T-helper 2 cell treated with Interferon-gamma antibody and Interleukin-4, amounts not matched to agents 5 μg/mL and 100 μg/mL, for 36 hours (primary cell): ENCODE results near the gene DOCK3.
A peak's percentile ranks its signal among the peaks of the same experiment; 100 is the strongest.

Experiments
- DNase-seq: peaks from one replicate; pipeline ENCODE4 v3.0.0; 2021; ENCODE audit warnings: low spot score
- H3K27ac Mint-ChIP-seq: one replicate; pipeline ENCODE4 v1.8.0; 2021; ENCODE audit warnings: mild to moderate bottlenecking, mixed read lengths
- H3K27me3 Mint-ChIP-seq: one replicate; pipeline ENCODE4 v1.8.0; 2021; ENCODE audit warnings: low read depth, mixed read lengths
- H3K36me3 Mint-ChIP-seq: one replicate; pipeline ENCODE4 v1.8.0; 2021; ENCODE audit warnings: low read depth, mixed read lengths
- H3K4me1 Mint-ChIP-seq: one replicate; pipeline ENCODE4 v1.8.0; 2021; ENCODE audit warnings: low read depth, mixed read lengths
- H3K4me3 Mint-ChIP-seq: one replicate; pipeline ENCODE4 v1.8.0; 2022; ENCODE audit warnings: mild to moderate bottlenecking, moderate library complexity, mixed read lengths
- H3K9me3 Mint-ChIP-seq: one replicate; pipeline ENCODE4 v1.8.0; 2021; ENCODE audit warnings: mixed read lengths

The DOCK3 gene, protein sequence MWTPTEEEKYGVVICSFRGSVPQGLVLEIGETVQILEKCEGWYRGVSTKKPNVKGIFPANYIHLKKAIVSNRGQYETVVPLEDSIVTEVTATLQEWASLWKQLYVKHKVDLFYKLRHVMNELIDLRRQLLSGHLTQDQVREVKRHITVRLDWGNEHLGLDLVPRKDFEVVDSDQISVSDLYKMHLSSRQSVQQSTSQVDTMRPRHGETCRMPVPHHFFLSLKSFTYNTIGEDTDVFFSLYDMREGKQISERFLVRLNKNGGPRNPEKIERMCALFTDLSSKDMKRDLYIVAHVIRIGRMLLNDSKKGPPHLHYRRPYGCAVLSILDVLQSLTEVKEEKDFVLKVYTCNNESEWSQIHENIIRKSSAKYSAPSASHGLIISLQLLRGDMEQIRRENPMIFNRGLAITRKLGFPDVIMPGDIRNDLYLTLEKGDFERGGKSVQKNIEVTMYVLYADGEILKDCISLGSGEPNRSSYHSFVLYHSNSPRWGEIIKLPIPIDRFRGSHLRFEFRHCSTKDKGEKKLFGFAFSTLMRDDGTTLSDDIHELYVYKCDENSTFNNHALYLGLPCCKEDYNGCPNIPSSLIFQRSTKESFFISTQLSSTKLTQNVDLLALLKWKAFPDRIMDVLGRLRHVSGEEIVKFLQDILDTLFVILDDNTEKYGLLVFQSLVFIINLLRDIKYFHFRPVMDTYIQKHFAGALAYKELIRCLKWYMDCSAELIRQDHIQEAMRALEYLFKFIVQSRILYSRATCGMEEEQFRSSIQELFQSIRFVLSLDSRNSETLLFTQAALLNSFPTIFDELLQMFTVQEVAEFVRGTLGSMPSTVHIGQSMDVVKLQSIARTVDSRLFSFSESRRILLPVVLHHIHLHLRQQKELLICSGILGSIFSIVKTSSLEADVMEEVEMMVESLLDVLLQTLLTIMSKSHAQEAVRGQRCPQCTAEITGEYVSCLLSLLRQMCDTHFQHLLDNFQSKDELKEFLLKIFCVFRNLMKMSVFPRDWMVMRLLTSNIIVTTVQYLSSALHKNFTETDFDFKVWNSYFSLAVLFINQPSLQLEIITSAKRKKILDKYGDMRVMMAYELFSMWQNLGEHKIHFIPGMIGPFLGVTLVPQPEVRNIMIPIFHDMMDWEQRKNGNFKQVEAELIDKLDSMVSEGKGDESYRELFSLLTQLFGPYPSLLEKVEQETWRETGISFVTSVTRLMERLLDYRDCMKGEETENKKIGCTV (N-terminal part only)

DNA sequence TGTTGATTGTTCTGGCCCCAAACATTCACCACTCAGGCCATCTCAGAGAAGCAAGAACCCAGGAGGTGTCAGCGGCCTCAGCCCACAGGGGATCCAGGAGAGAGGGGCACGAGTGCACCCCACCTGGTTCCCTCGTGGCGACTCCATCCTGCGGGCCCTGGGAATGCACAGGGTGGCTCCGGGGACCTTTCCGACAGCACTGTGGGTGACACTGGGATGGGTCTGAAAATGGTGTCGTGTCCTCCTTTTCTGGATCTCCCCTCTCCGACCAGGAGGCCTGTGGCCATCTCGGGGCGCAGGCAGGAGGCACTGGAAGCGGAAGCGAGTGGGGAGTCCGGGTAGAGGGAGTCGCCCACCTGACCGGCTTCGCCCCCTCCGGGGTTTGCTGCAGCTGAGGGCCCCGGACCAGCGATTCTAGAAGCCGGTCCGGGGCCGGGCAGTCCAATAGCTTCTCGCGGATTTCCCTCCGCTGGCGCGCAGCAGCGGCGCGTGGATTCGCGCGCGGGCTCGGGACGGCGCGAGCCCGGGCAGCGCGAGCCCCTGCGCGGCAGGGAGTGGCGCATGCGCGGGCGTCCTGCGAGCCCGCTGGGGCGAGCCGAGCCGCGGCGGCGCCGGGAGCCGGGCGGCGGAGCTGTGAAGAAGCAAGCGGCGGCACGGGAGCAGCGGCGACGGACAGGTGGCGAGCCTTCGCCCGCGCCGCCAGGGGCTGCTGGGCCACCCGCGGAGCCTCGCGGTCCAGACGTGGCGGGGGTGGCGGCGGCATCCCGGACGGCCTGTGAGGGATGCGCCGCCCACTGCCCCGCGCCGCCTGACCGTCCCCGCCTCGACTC is at the start of gene DOCK3:
TSS of gene DOCK3 (plus strand) at position 579 of the 830 bp plus-strand sequence. CDS start 337 bp downstream, outside the sequence.
- H3K4me1 Mint-ChIP-seq: peaks cover 12% of the 10 kb centered on the region
- no peaks in the 10 kb centered on the region for H3K9me3 Mint-ChIP-seq
- H3K36me3 Mint-ChIP-seq: no peaks in the 10 kb centered on the region
- no peak within 1 kb of the TSS for H3K27ac Mint-ChIP-seq
- peak within 1 kb of the TSS; percentile 77 for H3K4me3 Mint-ChIP-seq
- peaks cover 59% of the 10 kb centered on the region for H3K27me3 Mint-ChIP-seq
- DNase-seq: peak; percentile 63

DNA sequence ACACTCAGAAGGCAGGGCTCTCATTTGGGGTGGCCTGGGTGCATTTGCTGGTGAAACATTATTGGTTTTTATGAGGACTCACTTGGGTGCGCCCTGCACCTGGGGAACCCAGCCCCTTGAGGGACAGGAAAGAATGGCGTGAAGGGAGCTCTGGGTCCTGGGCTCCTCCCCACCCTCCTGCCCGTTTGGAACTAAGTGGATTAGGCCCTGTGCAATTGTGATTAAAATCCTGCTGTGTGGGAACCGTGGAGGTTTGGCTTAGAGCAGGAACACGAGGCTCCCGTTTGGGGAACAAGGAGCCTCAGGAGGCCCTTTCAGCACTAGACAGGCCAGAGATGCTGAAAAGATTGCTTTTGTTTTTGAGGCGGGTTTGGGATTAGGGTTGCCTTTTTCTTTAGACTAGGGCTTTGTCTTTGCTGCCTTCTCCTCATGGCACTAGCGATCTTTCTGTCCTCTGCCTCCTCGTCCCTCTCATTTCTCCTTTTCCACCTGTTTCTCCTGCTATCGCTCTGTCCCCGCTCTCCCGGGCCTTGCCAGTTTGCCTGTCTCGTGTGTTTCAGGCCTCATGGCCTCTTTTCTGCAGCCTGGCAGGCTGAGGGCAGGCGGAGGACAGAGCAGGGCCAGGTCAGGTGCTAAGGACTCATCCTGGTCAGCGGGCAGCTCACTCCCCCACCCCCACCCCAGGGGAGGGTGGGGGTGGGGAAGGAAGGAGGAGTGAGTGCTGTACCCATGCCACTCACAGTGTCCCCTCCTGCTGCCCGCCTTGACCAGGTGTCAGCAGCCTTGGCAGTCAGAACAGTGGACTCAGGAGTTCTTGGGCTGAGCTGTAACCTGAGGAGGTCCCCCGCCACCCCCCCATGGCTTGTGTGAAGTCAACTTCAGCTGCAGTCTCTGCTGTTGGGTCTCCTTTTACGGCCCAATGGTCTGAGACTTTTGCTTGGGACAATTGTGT is 49.2 kb upstream of the DOCK3 start:
- no peaks in the 10 kb centered on the region for H3K9me3 Mint-ChIP-seq
- peaks cover 56% of the 10 kb centered on the region for H3K36me3 Mint-ChIP-seq
- H3K4me3 Mint-ChIP-seq: peak overlapping the region; percentile 77
- H3K4me1 Mint-ChIP-seq: peaks cover 75% of the 10 kb centered on the region
- H3K27ac Mint-ChIP-seq: peak overlapping the region; percentile 38
- H3K27me3 Mint-ChIP-seq: no peaks in the 10 kb centered on the region
- no peak for DNase-seq

DNA sequence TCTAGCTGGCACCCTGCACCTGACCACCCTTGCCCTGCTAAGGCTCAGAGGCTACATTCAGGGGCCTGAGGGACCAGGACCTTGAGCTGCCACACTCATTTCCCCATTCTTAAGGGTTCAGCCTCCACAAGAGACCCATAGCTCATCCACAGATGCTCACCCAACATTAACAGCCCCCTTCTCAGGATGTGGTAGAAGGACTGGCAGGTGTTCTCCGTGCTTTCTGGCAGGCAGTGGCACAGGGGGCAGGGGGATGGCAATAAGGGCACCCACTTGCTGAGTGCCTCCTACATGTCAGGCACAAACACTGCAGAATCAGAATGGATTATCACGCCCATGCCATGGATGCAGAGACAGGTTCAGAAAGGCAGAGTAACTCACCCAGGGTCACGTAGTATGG is 48.3 kb upstream of the DOCK3 start:
- Mint-ChIP-seq H3K4me3 (peak overlapping the region; percentile 15), H3K36me3 (peaks cover 55% of the 10 kb centered on the region)

DNA sequence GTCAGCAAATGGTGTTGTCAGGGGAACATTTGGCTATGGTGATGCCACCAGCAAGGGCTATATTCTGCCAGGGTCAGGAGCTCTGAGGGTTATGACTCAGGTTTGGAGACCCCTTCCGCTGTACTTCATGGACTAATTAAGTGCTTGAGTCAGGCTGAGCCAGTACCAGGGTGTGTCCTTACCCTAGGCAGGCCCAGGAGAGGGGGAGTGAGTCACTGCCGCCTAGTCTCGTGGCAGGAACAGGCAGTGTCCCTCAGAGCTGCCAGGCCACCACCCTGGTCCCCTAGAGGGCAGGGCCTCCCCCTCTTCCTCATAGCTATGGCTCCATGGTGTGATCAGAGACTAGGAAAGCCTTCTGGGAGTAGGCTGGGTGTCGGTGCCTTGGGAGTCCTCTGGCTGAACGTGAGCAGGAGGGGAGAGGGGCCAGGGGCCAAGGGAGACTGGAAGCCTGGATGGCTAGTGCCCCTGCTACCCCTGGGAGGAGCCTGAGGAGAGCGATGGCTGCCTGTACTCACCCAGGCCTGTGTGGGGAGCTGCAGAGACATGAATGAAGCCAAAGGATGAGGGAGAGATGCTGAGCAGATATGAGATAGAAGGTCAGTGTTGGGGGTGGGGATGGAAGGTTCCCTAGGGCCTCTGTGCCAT is 47.2 kb upstream of the DOCK3 start:
- H3K27me3 Mint-ChIP-seq: no peaks in the 10 kb centered on the region
- peaks cover 61% of the 10 kb centered on the region for H3K36me3 Mint-ChIP-seq
- H3K9me3 Mint-ChIP-seq: no peaks in the 10 kb centered on the region
- H3K27ac Mint-ChIP-seq: peak overlapping the region; percentile 72
- H3K4me3 Mint-ChIP-seq: peak overlapping the region; percentile 9
- DNase-seq: no peak
- peaks cover 82% of the 10 kb centered on the region for H3K4me1 Mint-ChIP-seq

More for the DNA sequence above, 48.3 kb upstream of the DOCK3 start:
- no peak for DNase-seq
- Mint-ChIP-seq H3K27me3 (no peaks in the 10 kb centered on the region), H3K9me3 (no peaks in the 10 kb centered on the region), H3K4me1 (peaks cover 78% of the 10 kb centered on the region), H3K27ac (peak overlapping the region; percentile 26)

DNA sequence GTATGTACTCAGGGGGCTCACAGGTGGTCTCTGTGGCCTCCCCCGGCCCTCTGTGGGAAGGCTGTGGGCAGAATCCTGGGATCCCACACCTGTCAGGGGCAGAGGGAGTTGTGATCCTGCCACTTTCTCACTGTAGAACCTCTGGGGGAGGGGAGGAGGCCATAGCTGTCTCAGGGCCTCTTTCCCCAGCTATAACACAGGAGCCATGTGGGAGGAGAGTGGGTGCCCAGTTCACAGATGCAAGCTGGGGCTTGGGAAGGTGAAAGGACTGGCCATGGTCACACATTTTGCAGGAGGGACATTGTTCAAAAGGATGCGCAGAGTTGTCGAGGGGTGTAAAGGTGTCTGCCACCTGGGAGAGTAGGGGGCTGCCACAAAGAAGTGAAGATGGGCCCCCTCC is 46.1 kb upstream of the DOCK3 start:
- Mint-ChIP-seq H3K36me3 (peaks cover 56% of the 10 kb centered on the region), H3K4me3 (no peak overlapping the region), H3K27ac (no peak overlapping the region)

DNA sequence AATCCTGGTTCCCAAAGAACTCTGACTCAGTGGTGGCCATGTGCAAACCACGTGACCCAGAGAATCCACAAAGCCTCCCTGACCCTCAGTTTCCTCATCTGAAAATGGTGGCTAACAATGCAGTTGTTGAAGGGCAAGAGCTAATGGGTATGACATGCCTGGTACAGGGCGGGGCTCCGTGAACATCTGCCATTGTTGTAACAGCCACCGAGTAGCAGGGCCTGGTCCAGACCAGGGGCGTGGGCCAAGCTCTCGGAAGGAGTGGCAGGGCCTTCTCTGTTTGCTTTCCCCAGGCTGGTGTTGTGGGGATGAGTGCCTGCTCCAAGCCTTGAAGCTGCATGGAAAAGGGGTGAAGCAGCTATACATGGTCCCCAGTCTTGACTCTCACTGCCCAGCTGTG is 44.3 kb upstream of the DOCK3 start:
- H3K4me1 Mint-ChIP-seq: peaks cover 78% of the 10 kb centered on the region
- H3K36me3 Mint-ChIP-seq: peaks cover 54% of the 10 kb centered on the region
- no peak for DNase-seq
- H3K27ac Mint-ChIP-seq: peak overlapping the region; percentile 57
- H3K27me3 Mint-ChIP-seq: no peaks in the 10 kb centered on the region
- peak overlapping the region; percentile 61 for H3K4me3 Mint-ChIP-seq
- no peaks in the 10 kb centered on the region for H3K9me3 Mint-ChIP-seq

More for the DNA sequence above, 46.1 kb upstream of the DOCK3 start:
- H3K9me3 Mint-ChIP-seq: no peaks in the 10 kb centered on the region
- DNase-seq: no peak
- H3K27me3 Mint-ChIP-seq: no peaks in the 10 kb centered on the region
- peaks cover 82% of the 10 kb centered on the region for H3K4me1 Mint-ChIP-seq

DNA sequence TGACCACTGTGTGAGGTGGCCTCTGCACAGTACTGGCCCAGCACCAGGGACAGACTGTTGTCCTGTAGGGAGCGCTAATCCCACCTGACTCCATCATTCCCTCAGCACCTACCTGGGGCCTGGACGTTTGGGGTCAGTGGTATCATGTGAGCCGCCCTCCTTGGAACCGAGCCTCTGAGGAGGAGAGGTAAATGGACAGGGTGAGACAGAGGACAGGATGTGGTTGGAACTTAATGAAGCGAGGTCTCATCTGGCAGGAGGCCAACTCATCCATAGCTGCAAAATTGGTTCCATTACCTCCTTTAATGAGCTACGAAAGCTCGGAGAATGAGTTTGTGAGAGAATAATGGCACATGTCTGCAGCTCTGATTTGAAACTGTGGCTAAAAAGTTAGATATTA is 43.9 kb upstream of the DOCK3 start:
- Mint-ChIP-seq H3K9me3 (no peaks in the 10 kb centered on the region), H3K27me3 (no peaks in the 10 kb centered on the region), H3K4me3 (peak overlapping the region; percentile 61), H3K4me1 (peaks cover 75% of the 10 kb centered on the region), H3K36me3 (peaks cover 54% of the 10 kb centered on the region), H3K27ac (peak overlapping the region; percentile 85)
- no peak for DNase-seq

DNA sequence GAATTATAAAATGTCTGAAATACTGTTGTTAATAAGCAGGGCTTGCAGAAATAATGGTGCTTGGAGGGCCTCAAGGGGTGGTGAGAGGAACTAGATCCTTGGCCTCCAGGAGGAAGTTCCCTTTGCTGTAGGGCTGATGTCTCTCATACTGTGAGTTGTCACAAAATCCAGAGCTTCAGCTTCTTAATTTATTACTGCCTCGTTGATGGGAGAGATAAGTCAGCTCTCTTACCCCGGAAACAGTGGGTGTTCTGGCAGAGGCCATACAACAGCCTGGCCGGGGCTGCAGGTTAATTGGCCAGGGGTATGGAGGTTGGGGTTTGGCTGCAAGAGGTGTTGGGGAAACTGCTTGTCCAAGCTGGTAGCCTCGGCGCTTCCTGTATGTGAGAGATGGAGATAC is 42.3 kb upstream of the DOCK3 start:
- H3K27ac Mint-ChIP-seq: peak overlapping the region; percentile 85
- peaks cover 77% of the 10 kb centered on the region for H3K4me1 Mint-ChIP-seq
- peak overlapping the region; percentile 61 for H3K4me3 Mint-ChIP-seq
- no peak for DNase-seq
- no peaks in the 10 kb centered on the region for H3K27me3 Mint-ChIP-seq
- H3K9me3 Mint-ChIP-seq: no peaks in the 10 kb centered on the region
- peaks cover 53% of the 10 kb centered on the region for H3K36me3 Mint-ChIP-seq

DNA sequence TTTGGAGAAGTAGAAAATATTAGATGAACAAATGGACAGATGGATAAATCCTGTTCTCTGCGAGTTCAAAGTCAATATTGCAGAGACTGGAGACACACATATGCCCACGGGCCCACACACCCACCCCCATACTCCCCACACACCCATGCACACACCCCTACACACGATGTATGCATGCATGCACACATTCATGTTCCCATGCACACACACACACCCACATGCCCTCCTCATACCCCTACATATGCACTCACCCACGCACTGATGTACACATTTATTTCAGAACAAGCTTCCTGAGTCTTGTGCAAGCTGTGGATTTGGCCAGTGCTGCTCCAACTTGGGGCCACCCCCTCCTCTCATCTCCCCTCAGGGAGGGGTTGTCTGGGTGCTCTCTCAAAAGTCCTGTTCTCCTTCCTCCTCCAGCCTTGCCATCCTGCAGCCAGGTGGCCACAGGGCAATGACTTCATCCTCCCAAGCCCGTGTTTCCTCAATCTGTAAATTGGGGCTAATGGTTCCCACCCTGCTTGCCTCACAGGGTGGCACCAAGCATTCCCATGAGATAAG is 41.4 kb upstream of the DOCK3 start:
- no peaks in the 10 kb centered on the region for H3K9me3 Mint-ChIP-seq

DNA sequence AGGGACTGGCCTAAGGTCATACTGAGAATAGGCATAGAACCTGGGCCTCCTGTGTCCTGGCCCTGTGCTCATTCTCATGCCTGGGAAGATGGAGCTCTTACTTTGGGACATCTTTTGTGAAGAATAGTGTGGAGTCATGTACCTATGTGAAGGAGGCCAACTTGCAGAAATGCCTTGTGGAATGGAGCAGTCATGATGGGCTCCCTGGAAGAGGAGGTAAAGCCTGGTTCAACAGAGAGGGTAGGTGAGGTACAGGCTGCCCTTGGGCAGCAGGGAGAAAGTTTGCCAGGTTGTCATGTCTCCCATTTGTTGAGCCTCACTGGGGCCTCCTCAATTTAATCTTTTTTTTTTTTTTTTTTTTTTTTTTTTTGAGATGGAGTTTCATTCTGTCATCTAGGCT is 39.7 kb upstream of the DOCK3 start:
- Mint-ChIP-seq H3K27me3 (no peaks in the 10 kb centered on the region), H3K4me3 (no peak overlapping the region)

More for the DNA sequence above, 41.4 kb upstream of the DOCK3 start:
- Mint-ChIP-seq H3K36me3 (peaks cover 54% of the 10 kb centered on the region), H3K27me3 (no peaks in the 10 kb centered on the region), H3K27ac (peak overlapping the region; percentile 85), H3K4me3 (peak overlapping the region; percentile 22), H3K4me1 (peaks cover 75% of the 10 kb centered on the region)
- DNase-seq: no peak

DNA sequence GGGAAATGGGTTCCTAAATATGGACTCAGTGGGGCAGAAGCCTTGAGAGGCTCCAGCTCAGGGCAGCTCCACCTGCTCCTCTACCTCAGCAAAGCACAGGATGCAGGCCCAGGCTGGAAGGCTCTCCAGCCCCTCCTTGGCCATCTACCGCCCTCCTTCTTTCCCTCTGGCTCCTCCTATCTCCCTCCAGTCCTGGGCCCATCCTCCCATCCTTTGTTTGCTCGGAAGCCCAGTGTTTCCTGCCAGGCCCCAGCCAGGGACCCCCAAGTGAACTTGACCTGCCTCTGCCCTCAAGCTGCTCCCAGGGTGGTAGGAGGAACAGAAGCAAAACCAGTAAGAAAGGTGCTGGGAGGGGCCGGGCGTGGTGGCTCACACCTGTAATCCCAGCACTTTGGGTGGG is 37.7 kb upstream of the DOCK3 start:
- H3K9me3 Mint-ChIP-seq: no peaks in the 10 kb centered on the region
- H3K27me3 Mint-ChIP-seq: no peaks in the 10 kb centered on the region
- no peak overlapping the region for H3K4me3 Mint-ChIP-seq
- H3K27ac Mint-ChIP-seq: peak overlapping the region; percentile 61
- peaks cover 47% of the 10 kb centered on the region for H3K36me3 Mint-ChIP-seq
- no peak for DNase-seq
- peaks cover 51% of the 10 kb centered on the region for H3K4me1 Mint-ChIP-seq

More for the DNA sequence above, 39.7 kb upstream of the DOCK3 start:
- Mint-ChIP-seq H3K36me3 (peaks cover 49% of the 10 kb centered on the region), H3K9me3 (no peaks in the 10 kb centered on the region), H3K27ac (no peak overlapping the region), H3K4me1 (peaks cover 68% of the 10 kb centered on the region)
- no peak for DNase-seq
